ENCODE data around the gene DMBX1. TPM values are rescaled to one million over a fixed set of nuclear protein-coding genes. Genes with fewer than 3 reads are reported as not detected.

DMBX1 gene
- total and polyA plus RNA-seq, 7 donors: not detected

- H3K4me1 ChIP-seq: peaks cover 0 to 5% (median 4%) of the 10 kb centered on the region in 4 donors
- no peaks in the 10 kb centered on the region for H3K36me3 ChIP-seq
- WGBS, 2 donors: 71 to 78% methylated on average over 7 of the region's 7 CpGs
- intact Hi-C loops (cut with DNase I): no loop called here
- H3K4me3 ChIP-seq: no peak overlapping the region
- DNase-seq: no peak
- peaks cover 7 to 48% (median 11%) of the 10 kb centered on the region in 3 donors for H3K27me3 ChIP-seq
- H3K9me3 ChIP-seq: no peaks in the 10 kb centered on the region
- H3K27ac ChIP-seq: no peak overlapping the region
- TF ChIP-seq, protein P1, sequence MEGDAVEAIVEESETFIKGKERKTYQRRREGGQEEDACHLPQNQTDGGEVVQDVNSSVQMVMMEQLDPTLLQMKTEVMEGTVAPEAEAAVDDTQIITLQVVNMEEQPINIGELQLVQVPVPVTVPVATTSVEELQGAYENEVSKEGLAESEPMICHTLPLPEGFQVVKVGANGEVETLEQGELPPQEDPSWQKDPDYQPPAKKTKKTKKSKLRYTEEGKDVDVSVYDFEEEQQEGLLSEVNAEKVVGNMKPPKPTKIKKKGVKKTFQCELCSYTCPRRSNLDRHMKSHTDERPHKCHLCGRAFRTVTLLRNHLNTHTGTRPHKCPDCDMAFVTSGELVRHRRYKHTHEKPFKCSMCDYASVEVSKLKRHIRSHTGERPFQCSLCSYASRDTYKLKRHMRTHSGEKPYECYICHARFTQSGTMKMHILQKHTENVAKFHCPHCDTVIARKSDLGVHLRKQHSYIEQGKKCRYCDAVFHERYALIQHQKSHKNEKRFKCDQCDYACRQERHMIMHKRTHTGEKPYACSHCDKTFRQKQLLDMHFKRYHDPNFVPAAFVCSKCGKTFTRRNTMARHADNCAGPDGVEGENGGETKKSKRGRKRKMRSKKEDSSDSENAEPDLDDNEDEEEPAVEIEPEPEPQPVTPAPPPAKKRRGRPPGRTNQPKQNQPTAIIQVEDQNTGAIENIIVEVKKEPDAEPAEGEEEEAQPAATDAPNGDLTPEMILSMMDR (IDR thresholded peaks at IDR 0.05): no peak
- TF ChIP-seq POLR2AphosphoS5 (IDR thresholded peaks at IDR 0.05) (no peak), EP300 (IDR thresholded peaks at IDR 0.05) (no peak), POLR2A (IDR thresholded peaks at IDR 0.05) (no peak)
Measured at GRCh38 chr1:46471848-46472492, 17.7 kb upstream of the DMBX1 start.

DNA sequence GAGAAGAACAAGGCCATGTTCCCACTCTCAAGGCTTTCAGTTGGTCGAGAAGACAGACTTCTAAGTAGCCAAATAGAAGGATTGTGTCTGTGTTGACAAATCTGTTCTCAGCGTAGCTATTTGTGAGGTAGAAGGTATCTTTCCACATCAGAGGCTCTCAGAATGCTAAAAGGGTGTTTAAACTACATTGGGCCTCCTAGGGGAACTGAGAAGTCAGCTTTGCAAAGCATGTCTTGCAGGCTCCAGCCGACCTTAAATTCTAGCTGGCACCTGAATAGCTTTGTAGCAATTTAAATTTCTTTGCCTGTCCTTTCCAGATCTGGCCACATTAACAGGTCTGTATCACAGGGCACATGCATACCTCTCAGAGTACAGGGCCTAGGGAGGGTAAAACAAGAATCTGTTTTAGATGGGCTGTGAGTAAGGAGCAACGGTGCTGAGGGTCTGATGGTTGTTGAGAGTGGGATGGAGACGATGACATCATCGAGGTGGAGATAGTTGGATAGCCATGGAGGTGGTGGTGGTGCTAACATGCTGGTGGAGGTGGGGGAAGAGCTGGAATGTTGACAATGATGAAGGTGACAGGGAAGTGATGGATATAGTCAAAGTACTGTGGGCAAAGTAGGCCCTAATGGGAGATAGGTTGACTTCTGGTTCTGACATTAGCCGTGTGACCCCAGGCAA lies 17.0 kb upstream of the DMBX1 start:
- intact Hi-C loops (cut with DNase I): no loop called here
- Histone ChIP-seq H3K9me3 (no peaks in the 10 kb centered on the region), H3K4me1 (no peaks in the 10 kb centered on the region), H3K4me3 (no peak overlapping the region), H3K36me3 (no peaks in the 10 kb centered on the region), H3K27ac (no peak overlapping the region), H3K27me3 (peaks cover 7 to 53% (median 11%) of the 10 kb centered on the region in 3 donors)
- DNase-seq: no peak
- 69 to 73% methylated on average over 7 of the region's 7 CpGs for WGBS, 2 donors
- TF ChIP-seq POLR2AphosphoS5 (IDR thresholded peaks at IDR 0.05) (no peak), EP300 (IDR thresholded peaks at IDR 0.05) (no peak), POLR2A (IDR thresholded peaks at IDR 0.05) (no peak)
- TF ChIP-seq, protein P1 (IDR thresholded peaks at IDR 0.05): no peak

DNA sequence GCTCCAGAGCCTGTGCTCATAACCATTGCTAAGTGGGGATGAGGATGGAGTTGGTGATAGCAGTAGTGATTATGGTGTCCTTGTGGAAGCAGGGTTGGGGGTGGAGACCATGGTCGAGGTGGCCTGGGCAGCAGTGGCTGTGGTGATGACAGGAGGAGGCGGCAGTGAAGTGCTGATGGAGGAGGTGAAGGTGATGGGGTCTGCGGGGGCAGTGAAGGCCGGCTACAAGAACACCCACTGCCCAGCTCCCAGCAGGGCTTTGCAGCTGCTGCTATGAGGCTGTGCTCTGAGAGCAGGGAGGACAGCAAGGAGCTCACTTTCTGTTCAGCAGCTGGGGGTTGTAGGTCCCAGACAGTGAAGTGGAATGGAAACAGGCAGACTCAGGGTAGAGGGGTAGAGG lies 15.6 kb upstream of the DMBX1 start:
- no peak for TF ChIP-seq EP300 (IDR thresholded peaks at IDR 0.05)
- no peak for TF ChIP-seq POLR2A (IDR thresholded peaks at IDR 0.05)
- TF ChIP-seq, protein P1 (IDR thresholded peaks at IDR 0.05): no peak
- no peak for TF ChIP-seq POLR2AphosphoS5 (IDR thresholded peaks at IDR 0.05)

GRCh38 chr1:46474570-46474969 lies 15.1 kb upstream of the DMBX1 start:
- peaks cover 7 to 67% (median 25%) of the 10 kb centered on the region in 3 donors for H3K27me3 ChIP-seq
- no peak for DNase-seq
- TF ChIP-seq POLR2AphosphoS5 (IDR thresholded peaks at IDR 0.05): no peak
- no peak for TF ChIP-seq POLR2A (IDR thresholded peaks at IDR 0.05)
- TF ChIP-seq EP300 (IDR thresholded peaks at IDR 0.05): no peak
- TF ChIP-seq, protein P1 (IDR thresholded peaks at IDR 0.05): no peak
- H3K36me3 ChIP-seq: no peaks in the 10 kb centered on the region
- WGBS, 2 donors: 37 to 73% methylated on average over 20 of the region's 20 CpGs
- no peak overlapping the region for H3K4me3 ChIP-seq
- intact Hi-C loops (cut with DNase I): no loop called here
- H3K9me3 ChIP-seq: no peaks in the 10 kb centered on the region
- no peak overlapping the region for H3K27ac ChIP-seq
- H3K4me1 ChIP-seq: no peaks in the 10 kb centered on the region

More for the DNA sequence above, 15.6 kb upstream of the DMBX1 start:
- Histone ChIP-seq H3K9me3 (no peaks in the 10 kb centered on the region), H3K4me3 (no peak overlapping the region), H3K27me3 (peaks cover 7 to 63% (median 23%) of the 10 kb centered on the region in 3 donors), H3K27ac (no peak overlapping the region), H3K36me3 (no peaks in the 10 kb centered on the region), H3K4me1 (no peaks in the 10 kb centered on the region)
- no peak for DNase-seq
- 51 to 53% methylated on average over 4 of the region's 4 CpGs for WGBS, 2 donors
- intact Hi-C loops (cut with DNase I): no loop called here

Data from sigmoid colon (tissue), 7 donors.